Right lobe of liver (tissue), 4 donors: ENCODE measurements around the gene GNAL.

Source experiments
- POLR2A ChIP-seq: fragments of 450-650 bp; IDR thresholded peaks from one replicate; pipeline ENCODE4 v1.6.1; 2017; ENCODE audit warnings: antibody characterized with exemption, mild to moderate bottlenecking
- TF ChIP-seq, protein P1 (sequence below), 4 donors: fragments of 200-600 bp in 3 of 4; fragments of 450-650 bp in 1 of 4; IDR thresholded peaks; one replicate each; pipeline versions ENCODE4 v1.5.1 to v1.8.0; 2016 to 2022; ENCODE audit warnings: antibody characterized with exemption in 4 of 4, mild to moderate bottlenecking in 2 of 4
- donor health status: DM: no; HTN: no; CAD: no.
- donor health status: DM: no; HTN: no; CAD: no.
- donor health status: DM: no; HTN: yes; CAD: no.

- TF ChIP-seq, protein P1, sequence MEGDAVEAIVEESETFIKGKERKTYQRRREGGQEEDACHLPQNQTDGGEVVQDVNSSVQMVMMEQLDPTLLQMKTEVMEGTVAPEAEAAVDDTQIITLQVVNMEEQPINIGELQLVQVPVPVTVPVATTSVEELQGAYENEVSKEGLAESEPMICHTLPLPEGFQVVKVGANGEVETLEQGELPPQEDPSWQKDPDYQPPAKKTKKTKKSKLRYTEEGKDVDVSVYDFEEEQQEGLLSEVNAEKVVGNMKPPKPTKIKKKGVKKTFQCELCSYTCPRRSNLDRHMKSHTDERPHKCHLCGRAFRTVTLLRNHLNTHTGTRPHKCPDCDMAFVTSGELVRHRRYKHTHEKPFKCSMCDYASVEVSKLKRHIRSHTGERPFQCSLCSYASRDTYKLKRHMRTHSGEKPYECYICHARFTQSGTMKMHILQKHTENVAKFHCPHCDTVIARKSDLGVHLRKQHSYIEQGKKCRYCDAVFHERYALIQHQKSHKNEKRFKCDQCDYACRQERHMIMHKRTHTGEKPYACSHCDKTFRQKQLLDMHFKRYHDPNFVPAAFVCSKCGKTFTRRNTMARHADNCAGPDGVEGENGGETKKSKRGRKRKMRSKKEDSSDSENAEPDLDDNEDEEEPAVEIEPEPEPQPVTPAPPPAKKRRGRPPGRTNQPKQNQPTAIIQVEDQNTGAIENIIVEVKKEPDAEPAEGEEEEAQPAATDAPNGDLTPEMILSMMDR (IDR thresholded peaks at IDR 0.05): no peak
- no peak for TF ChIP-seq POLR2A
Observed at GRCh38 chr18:11672846-11673454, 16.1 kb upstream of the GNAL start.
